Liver (tissue), 6 donors: ENCODE results near the gene IPO9. TPM values are rescaled to one million over a fixed set of nuclear protein-coding genes. Genes with fewer than 3 reads are reported as not detected.

Source experiments
- CTCF ChIP-seq: fragments of 150-350 bp; IDR thresholded peaks from 2 replicates; pipeline ENCODE4 v1.5.1; 2017; ENCODE audit warnings: improper control_type of control experiment, low read depth, low read length; ENCODE audit not compliant: missing input control
- polyA plus RNA-seq, 2 donors: library from polyadenylated mRNA; stranded (reverse) in 1 of 2; unstranded in 1 of 2; fragments of 200-250 nt in 1 of 2; fragments of >200 nt in 1 of 2; fragmentation: Nextera tagmentation in 1 of 2; extraction: Ambion mirVana in 1 of 2; gene quantifications; one replicate each; pipeline versions ENCODE4 v1.2.1 to v1.2.3, GENCODE V29; 2013 to 2015
- small RNA-seq: library from RNA; depleted of rRNA; stranded (forward); fragments of <200 nt; gene quantifications from one replicate; pipeline ENCODE3, GENCODE V24; 2014
- total RNA-seq, 2 donors: library from RNA; depleted of rRNA; stranded (reverse); fragments of >200 nt; gene quantifications; one replicate each; pipeline ENCODE4 v1.2.3, GENCODE V29; 2014
- donor health status: healthy.
- donor health status: healthy.
- donor health status: healthy.

Gene IPO9
- total and polyA plus RNA-seq, 4 donors, result 6.6 to 22.1 (median 13.6) TPM

- no peak for TF ChIP-seq CTCF
Observed at GRCh38 chr1:201930803-201931202, 101.8 kb downstream of the IPO9 start (continued).

Small RNAs within 50 kb of the gene (small RNA-seq; reads per million reads assigned to genes)
- gene MIR1231 (not detected), gene MIR6739 (not detected)

Other genes with a start within 250 kb of the IPO9 start
- gene SHISA4, start 59.7 kb downstream of the IPO9 start, total RNA-seq, result 1 to 10 TPM in 1 of 2 donors, under 1 TPM in 1; 0.47 to 1.3 TPM
- 1 to 10 TPM; 2.8 to 4.1 TPM for gene SHISA4, start 59.7 kb downstream of the IPO9 start, polyA plus RNA-seq
- 1 to 10 TPM in 1 of 2 donors, under 1 TPM in 1; 0.14 to 4.4 TPM for gene LMOD1, start 117.4 kb downstream of the IPO9 start, total RNA-seq
- 1 to 10 TPM in 1 of 2 donors, under 1 TPM in 1; 0.47 to 3.9 TPM for gene LMOD1, start 117.4 kb downstream of the IPO9 start, polyA plus RNA-seq
- 10 to 100 TPM; 21.1 to 43.5 TPM for gene TIMM17A, start 126.3 kb downstream of the IPO9 start, total RNA-seq
- gene TIMM17A, start 126.3 kb downstream of the IPO9 start, polyA plus RNA-seq, result 10 to 100 TPM; 58.4 to 72.1 TPM
- 10 to 100 TPM; 18.4 to 26.5 TPM for gene RNPEP, start 153.5 kb downstream of the IPO9 start, total RNA-seq
- 10 to 100 TPM; 16.3 to 23.6 TPM for gene RNPEP, start 153.5 kb downstream of the IPO9 start, polyA plus RNA-seq
- gene ELF3, start 181.4 kb downstream of the IPO9 start, total RNA-seq, result 10 to 100 TPM; 10.1 to 38.7 TPM
- gene ELF3, start 181.4 kb downstream of the IPO9 start, polyA plus RNA-seq, result 10 to 100 TPM; 22.2 to 29.0 TPM